OCI-LY3 (cell line): ENCODE results near the gene MAP3K15.

ENCODE experiments used
- H2AFZ ChIP-seq: fragments of 200-600, 300-600 bp; shearing (Covaris generic); 2 replicates; pipeline ENCODE4 v1.6.0; 2014; ENCODE audit warnings: antibody characterized with exemption, low read depth, low read length
- H3K27ac ChIP-seq: fragments of 200-600, 300-600 bp; sonication (generic); 2 replicates; pipeline ENCODE4 v1.5.1; 2014; ENCODE audit warnings: mild to moderate bottlenecking, low read length, moderate library complexity, mixed read lengths
- H3K27me3 ChIP-seq: fragments of 200-600, 300-600 bp; sonication (generic); 2 replicates; pipeline ENCODE4 v1.6.1; 2014; ENCODE audit warnings: low read depth, low read length, mixed read lengths
- H3K36me3 ChIP-seq: fragments of 200-600, 300-600 bp; sonication (generic); replicated peaks from 2 replicates; pipeline ENCODE3; 2014; ENCODE audit warnings: low read depth, low read length, mixed read lengths
- H3K4me1 ChIP-seq: fragments of 300-600, 200-600 bp; sonication (generic); 2 replicates; pipeline ENCODE4 v1.6.1; 2014; ENCODE audit warnings: low read length, mixed read lengths
- H3K4me2 ChIP-seq: fragments of 200-600, 300-600 bp; sonication (generic); 2 replicates; pipeline ENCODE4 v1.6.1; 2014; ENCODE audit warnings: low read length, mixed read lengths
- H3K4me3 ChIP-seq: fragments of 300-600, 200-600 bp; sonication (generic); 2 replicates; pipeline ENCODE4 v1.5.1; 2014; ENCODE audit warnings: antibody characterized with exemption, mild to moderate bottlenecking, low read length, moderate library complexity
- H3K79me2 ChIP-seq: fragments of 300-600, 200-600 bp; shearing (Covaris generic); 2 replicates; pipeline ENCODE4 v1.6.1; 2014; ENCODE audit warnings: mild to moderate bottlenecking, low read length, mixed read lengths
- H3K9ac ChIP-seq: fragments of 300-600, 200-600 bp; shearing (Covaris generic); 2 replicates; pipeline ENCODE4 v1.6.0; 2014; ENCODE audit warnings: mild to moderate bottlenecking, low read length, moderate library complexity
- H3K9me3 ChIP-seq: fragments of 200-600, 300-600 bp; shearing (Covaris generic); 2 replicates; pipeline ENCODE4 v1.6.1; 2014; ENCODE audit warnings: low read length, mixed read lengths; ENCODE audit not compliant: insufficient read depth
- H4K20me1 ChIP-seq: fragments of 200-600, 300-600 bp; sonication (generic); 2 replicates; pipeline ENCODE4 v1.6.1; 2016; ENCODE audit warnings: low read length, mixed read lengths; ENCODE audit not compliant: insufficient read depth
- EZH2phosphoT487 ChIP-seq: fragments of 200-600 bp; shearing (Covaris generic); IDR thresholded peaks from 2 replicates; pipeline ENCODE4 v1.6.1; 2018; ENCODE audit warnings: antibody characterized with exemption, mixed run types, low read depth
- TF ChIP-seq, protein P1 (sequence below): fragments of 200-600, 300-600 bp; sonication (generic); IDR thresholded peaks from 2 replicates; pipeline ENCODE4 v1.5.1; 2014; ENCODE audit warnings: antibody characterized with exemption, low read length, low read depth

The MAP3K15 gene

DNA sequence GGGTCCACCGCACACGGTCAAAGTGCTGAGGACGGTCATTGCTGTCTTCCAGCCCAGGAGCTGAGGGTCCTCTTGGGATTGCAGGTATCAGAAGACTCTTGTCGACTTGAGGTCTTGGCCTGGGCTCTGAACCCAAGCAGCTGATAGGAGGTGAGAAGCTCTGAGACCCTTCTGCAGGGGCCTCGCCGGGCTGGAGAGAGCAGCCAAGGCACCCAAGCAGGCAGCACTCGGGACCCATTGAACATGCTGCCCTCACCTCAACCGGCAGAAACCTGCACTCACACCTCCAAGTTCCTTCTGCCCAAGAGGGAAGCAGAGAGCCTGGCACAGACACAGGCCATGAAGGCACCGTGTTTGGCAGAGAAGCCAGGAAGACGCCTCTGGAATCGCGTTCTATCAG is 137.5 kb downstream of the MAP3K15 start:
- no peaks in the 10 kb centered on the region for H3K4me1 ChIP-seq
- no peaks in the 10 kb centered on the region for H4K20me1 ChIP-seq
- no peak overlapping the region for H3K27ac ChIP-seq
- TF ChIP-seq, protein P1, sequence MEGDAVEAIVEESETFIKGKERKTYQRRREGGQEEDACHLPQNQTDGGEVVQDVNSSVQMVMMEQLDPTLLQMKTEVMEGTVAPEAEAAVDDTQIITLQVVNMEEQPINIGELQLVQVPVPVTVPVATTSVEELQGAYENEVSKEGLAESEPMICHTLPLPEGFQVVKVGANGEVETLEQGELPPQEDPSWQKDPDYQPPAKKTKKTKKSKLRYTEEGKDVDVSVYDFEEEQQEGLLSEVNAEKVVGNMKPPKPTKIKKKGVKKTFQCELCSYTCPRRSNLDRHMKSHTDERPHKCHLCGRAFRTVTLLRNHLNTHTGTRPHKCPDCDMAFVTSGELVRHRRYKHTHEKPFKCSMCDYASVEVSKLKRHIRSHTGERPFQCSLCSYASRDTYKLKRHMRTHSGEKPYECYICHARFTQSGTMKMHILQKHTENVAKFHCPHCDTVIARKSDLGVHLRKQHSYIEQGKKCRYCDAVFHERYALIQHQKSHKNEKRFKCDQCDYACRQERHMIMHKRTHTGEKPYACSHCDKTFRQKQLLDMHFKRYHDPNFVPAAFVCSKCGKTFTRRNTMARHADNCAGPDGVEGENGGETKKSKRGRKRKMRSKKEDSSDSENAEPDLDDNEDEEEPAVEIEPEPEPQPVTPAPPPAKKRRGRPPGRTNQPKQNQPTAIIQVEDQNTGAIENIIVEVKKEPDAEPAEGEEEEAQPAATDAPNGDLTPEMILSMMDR: no peak
- TF ChIP-seq EZH2phosphoT487: no peak
- H3K27me3 ChIP-seq: no peaks in the 10 kb centered on the region
- H3K9ac ChIP-seq: no peak overlapping the region
- H3K79me2 ChIP-seq: no peaks in the 10 kb centered on the region
- no peaks in the 10 kb centered on the region for H3K9me3 ChIP-seq
- no peak overlapping the region for H3K4me3 ChIP-seq
- no peaks in the 10 kb centered on the region for H3K36me3 ChIP-seq
- no peak overlapping the region for H2AFZ ChIP-seq
- H3K4me2 ChIP-seq: no peak overlapping the region

DNA sequence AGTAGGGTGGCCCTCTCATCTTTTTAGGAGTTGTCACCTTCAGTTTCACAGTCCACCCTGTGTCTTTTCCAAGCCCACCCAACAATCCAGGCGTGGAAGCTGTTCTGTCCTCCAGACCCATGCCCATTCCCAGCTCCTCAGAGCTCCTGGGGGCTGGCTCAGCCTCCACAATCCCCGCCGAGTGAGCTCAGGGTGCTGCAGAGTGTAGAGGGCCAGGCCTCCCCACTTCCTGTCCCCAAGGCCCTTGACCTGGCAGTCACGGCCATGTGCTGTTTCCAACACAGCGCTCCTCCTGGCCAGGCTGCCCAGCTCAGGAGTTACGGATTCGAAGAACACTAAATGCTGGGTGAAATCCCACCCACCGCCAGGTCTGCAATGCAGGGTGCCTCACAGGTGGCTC is 139.8 kb downstream of the MAP3K15 start:
- Histone ChIP-seq H3K4me1 (no peaks in the 10 kb centered on the region), H3K9me3 (no peaks in the 10 kb centered on the region), H3K4me2 (no peak overlapping the region), H3K36me3 (no peaks in the 10 kb centered on the region), H3K27me3 (no peaks in the 10 kb centered on the region), H3K79me2 (no peaks in the 10 kb centered on the region), H3K9ac (no peak overlapping the region), H4K20me1 (no peaks in the 10 kb centered on the region), H2AFZ (no peak overlapping the region), H3K4me3 (no peak overlapping the region), H3K27ac (no peak overlapping the region)
- TF ChIP-seq EZH2phosphoT487: no peak
- TF ChIP-seq, protein P1: no peak

DNA sequence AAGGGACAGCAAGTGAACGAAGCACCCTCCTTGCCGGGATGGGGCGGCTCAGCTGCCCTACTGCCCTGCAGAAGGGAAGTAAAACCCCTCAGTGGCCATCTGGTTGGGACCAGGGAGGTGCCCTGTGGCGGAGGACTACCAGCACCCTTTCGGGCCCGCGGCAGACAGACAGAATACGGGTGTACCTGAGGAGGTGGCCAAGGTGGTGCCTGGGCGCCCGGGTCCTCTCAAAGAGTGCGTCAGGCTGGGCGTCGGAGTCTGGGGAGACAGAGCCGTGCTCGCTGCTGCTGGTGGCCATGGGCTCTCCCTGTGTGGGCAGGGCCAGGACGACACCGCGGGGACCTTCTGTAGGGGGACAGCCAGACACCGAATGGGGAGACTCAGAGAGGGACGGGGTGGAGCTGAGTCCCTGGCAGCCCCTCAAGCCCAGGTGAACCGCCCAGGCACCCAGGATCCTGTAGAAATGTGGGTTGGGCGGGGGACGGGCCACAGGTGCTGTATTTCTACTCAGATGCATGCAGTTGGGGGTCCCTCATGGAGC is 141.9 kb downstream of the MAP3K15 start:
- Histone ChIP-seq H3K79me2 (no peaks in the 10 kb centered on the region), H3K27ac (no peak overlapping the region), H2AFZ (no peak overlapping the region), H4K20me1 (no peaks in the 10 kb centered on the region), H3K36me3 (no peaks in the 10 kb centered on the region), H3K9me3 (no peaks in the 10 kb centered on the region), H3K9ac (no peak overlapping the region), H3K4me2 (peak overlapping the region; percentile 83), H3K4me1 (no peaks in the 10 kb centered on the region), H3K27me3 (no peaks in the 10 kb centered on the region), H3K4me3 (peak overlapping the region; percentile 75)
- TF ChIP-seq, protein P1: no peak
- TF ChIP-seq EZH2phosphoT487: no peak

DNA sequence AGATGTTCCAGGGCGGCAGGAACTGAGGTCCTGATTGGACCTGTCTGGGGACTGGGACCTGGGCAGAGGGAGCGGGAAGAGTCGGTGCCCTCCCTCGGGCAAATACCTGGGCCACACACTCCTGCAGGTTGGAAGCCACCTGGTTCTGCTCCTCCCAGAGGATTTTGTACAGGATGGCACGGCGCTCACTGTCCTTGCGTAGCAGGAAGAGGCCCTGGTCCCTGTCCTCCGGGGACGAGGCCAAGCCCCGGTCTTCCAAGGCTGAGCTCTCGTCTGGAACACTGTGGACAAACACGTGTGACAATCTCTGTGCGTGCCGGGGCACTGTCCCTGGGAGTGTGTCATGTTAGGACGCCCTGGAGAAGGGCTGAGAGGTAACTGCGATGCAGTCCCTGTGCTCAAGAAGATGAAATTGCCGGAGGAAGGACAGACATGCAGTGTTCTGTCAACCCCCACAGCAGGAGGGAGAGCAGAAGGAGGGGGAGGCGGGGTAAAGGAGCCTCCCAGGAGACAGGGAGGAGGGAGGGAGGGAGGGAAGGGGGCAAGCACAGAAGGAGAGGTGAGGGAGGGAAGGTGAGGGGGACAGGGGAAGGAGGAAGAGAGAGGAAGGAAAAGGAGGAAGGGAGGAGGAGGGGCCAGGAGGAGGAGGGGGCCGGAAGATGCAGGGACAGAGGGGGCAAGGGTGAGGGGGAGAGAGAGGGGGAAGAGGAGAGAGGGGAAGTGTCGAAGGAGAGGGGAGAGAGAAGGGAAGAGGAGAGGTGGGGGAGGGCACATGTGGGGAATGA is 142.6 kb downstream of the MAP3K15 start:
- no peaks in the 10 kb centered on the region for H3K36me3 ChIP-seq
- peak overlapping the region; percentile 63 for H2AFZ ChIP-seq
- no peaks in the 10 kb centered on the region for H3K27me3 ChIP-seq
- no peaks in the 10 kb centered on the region for H3K9me3 ChIP-seq
- H3K4me2 ChIP-seq: peak overlapping the region; percentile 83
- H3K4me3 ChIP-seq: peak overlapping the region; percentile 75
- peak overlapping the region; percentile 34 for H3K9ac ChIP-seq
- H3K4me1 ChIP-seq: no peaks in the 10 kb centered on the region
- H4K20me1 ChIP-seq: no peaks in the 10 kb centered on the region
- no peak overlapping the region for H3K27ac ChIP-seq
- no peaks in the 10 kb centered on the region for H3K79me2 ChIP-seq
- TF ChIP-seq, protein P1: no peak
- no peak for TF ChIP-seq EZH2phosphoT487
